ENCODE results near the gene FRA10AC1. TPM values are rescaled to one million over a fixed set of nuclear protein-coding genes. Genes with fewer than 3 reads are reported as not detected.

FRA10AC1 gene
- total RNA-seq, 4 donors from 2014 or later: 6.0 to 25.2 (median 12.7) TPM

- ATAC-seq (ENCODE audit: low FRiP score) (no peak), DNase-seq (ENCODE audit: low spot score) (no peak)
- no peak for TF ChIP-seq CTCF (IDR thresholded peaks at IDR 0.05)
These were observed 40.4 kb upstream of the FRA10AC1 start for GRCh38 chr10:93742633-93743349.

- ATAC-seq (ENCODE audit: low FRiP score) (no peak), DNase-seq (ENCODE audit: low spot score) (no peak)
- no peak for TF ChIP-seq CTCF (IDR thresholded peaks at IDR 0.05)
These were observed 39.0 kb upstream of the FRA10AC1 start for GRCh38 chr10:93741367-93741766.

- DNase-seq (ENCODE audit: low spot score) (no peak), ATAC-seq (ENCODE audit: low FRiP score) (no peak)
- TF ChIP-seq CTCF (IDR thresholded peaks at IDR 0.05): no peak
These were observed 23.6 kb upstream of the FRA10AC1 start for GRCh38 chr10:93726024-93726423.

GRCh38 chr10:93723153-93723552 is 20.8 kb upstream of the FRA10AC1 start:
- TF ChIP-seq CTCF (IDR thresholded peaks at IDR 0.05): no peak

GRCh38 chr10:93722550-93722949 is 20.2 kb upstream of the FRA10AC1 start:
- no peak for DNase-seq (ENCODE audit: low spot score)
- no peak for ATAC-seq (ENCODE audit: low FRiP score)
- TF ChIP-seq CTCF (IDR thresholded peaks at IDR 0.05): no peak

More at GRCh38 chr10:93723153-93723552, 20.8 kb upstream of the FRA10AC1 start:
- ATAC-seq (ENCODE audit: low FRiP score): no peak
- no peak for DNase-seq (ENCODE audit: low spot score)

GRCh38 chr10:93719901-93720300 is 17.5 kb upstream of the FRA10AC1 start:
- DNase-seq (ENCODE audit: low spot score) (no peak), ATAC-seq (ENCODE audit: low FRiP score) (no peak)
- no peak for TF ChIP-seq CTCF (IDR thresholded peaks at IDR 0.05)

All from omental fat pad (tissue), 4 donors.